NCI-H187 treated with DMSO at 0.1 percent for 48 hours (cell line): ENCODE results near the gene GDNF.
"Not testable (repeated sequence)": the region's sequence is repeated elsewhere in the genome, so short reads cannot be mapped to it uniquely, and the experiment has no call there.

Experiments
- DNase-seq: peaks from one replicate; lab custom pipeline; 2025; lab: John Stamatoyannopoulos, UW

The GDNF gene

DNA sequence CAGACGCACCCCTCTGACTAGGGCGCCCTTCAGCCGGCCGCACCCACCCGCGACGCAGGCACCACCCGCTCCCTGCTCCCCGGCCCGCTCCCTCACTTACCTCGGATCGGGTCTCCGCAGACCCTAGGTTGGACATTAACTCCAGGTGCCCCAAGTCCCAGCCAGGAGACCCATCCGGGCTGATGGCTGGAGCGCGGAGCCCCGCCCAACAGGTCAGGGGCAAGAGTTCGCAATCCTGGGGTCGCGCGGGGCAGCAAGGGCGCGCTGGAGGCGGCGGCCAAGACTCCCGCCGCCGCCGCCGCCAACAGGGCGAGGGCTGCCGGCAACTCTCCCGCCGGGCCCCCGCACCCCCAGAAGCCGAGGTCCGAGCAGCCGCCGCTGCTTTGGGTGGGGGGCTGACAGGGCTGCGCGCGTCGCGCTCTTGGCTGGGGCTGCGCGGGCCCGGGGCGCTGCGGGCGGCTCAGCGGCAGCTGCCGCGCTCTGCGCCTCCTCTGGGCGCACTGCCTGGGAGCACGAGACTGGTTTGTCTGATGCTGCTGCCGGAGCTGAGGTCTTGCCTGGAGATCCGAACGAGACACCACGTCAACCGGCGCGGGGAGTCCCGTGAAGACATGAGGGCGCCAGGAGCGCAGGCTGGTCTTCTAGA is at the start of gene GDNF:
TSS of gene GDNF (minus strand) at position 635 of the 646 bp plus-strand sequence. CDS start 5,245 bp downstream, outside the sequence.
- DNase-seq: no peak

GRCh38 chr5:37888476-37888875 is 48.6 kb upstream of the GDNF start:
- DNase-seq: no peak

GRCh38 chr5:37886242-37886905 is 46.5 kb upstream of the GDNF start:
- no peak for DNase-seq

GRCh38 chr5:37882636-37883035 is 42.8 kb upstream of the GDNF start:
- DNase-seq: no peak

- no peak for DNase-seq
Measured at GRCh38 chr5:37881359-37881758, 41.5 kb upstream of the GDNF start.

- no peak for DNase-seq
Measured at GRCh38 chr5:37876943-37877342, 37.1 kb upstream of the GDNF start.

- DNase-seq: no peak
Measured at GRCh38 chr5:37876245-37876644, 36.4 kb upstream of the GDNF start.

GRCh38 chr5:37875051-37875787 is 35.4 kb upstream of the GDNF start:
- no peak for DNase-seq

GRCh38 chr5:37873988-37874387 is 34.1 kb upstream of the GDNF start:
- DNase-seq: no peak

DNA sequence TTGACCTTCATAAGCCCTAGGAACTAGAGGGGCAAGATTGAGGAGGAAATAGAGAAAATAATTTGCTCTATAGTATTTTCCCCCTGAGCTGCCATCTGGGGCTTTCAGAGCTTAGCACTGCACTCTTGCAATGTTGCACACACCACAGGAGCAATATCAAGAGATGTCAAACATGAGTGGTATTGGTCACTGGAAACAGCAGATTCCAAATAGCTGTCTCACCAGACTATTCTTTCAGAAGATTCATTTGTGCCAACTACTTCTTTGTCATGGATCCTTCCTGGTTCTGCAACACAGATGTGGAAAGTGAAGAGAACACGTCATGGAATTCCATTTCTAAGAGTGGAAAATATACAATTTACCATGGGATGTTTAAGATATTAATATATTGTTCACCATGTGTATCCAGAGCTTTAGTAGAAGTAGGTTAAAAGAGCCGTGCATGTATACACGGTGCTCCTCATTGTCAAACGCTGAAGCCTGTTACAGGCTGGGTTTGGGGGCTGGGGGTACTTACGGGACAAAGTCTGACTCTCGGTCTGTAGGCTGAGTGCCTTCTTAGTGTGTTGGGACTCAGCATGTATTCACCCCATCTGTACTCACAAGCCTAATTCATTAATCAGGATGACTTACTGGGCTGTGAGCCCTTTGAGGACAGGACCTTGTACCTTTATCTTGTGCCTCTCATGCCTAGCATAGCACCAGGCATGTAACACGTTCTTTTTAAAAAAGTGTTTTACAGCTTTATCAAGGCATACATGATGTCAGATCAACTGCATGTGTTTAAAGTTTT is 31.4 kb upstream of the GDNF start:
- DNase-seq: no peak

DNA sequence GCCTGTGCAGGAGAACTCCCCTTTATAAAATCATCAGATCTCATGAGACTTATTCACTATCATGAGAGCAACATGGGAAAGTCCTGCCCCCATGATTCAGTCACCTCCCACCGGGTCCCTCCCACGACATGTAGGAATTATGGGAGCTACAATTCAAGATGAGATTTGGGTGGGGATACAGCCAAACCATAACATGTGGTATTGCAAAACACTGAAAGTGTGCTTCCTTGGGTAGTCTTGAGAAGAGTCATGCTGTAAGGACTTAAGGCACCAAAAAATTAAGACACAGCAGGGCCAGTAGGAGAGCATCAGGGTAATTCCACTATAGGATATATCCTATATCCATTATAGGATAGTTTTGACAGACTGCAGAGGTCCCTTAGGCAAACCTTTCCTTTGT is 29.4 kb upstream of the GDNF start:
- DNase-seq: no peak

DNA sequence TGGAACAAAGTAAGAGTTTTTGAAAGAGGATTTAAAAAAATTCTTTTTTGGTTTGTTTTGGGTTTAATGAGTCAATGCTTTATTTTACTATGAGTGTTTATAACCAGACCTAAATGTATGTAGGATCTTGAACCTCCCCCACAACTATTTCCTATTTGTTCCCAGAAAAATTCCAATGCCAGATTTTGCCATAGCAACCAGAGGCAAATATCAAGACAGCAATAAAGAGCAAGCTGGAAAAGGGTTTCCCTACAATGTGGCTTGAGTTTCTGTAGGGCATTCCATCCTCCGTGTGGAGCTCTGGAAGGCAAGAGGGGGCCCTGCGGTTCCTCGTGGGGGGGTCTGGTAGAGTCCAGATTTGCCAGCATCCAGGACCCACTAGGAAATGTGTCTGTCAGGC is 27.8 kb upstream of the GDNF start:
- no peak for DNase-seq

DNA sequence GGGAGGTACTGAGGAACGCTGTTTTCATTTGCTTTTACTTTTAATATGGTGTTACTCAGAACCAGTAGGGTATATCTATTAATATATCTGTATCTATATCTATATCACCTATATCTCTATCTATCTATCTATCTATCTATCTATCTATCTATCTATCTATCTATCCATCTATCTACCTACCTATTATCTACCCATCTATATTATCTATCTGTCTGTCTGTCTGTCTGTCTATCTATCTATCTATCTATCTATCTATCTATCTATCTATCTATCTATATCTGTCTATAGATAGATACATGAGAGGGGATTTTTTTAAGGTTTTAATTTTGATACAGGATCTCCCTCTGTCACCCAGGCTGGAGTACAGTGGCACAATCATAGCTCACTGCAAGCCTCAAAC is 23.1 kb upstream of the GDNF start:
- DNase-seq: not testable (repeated sequence)

DNA sequence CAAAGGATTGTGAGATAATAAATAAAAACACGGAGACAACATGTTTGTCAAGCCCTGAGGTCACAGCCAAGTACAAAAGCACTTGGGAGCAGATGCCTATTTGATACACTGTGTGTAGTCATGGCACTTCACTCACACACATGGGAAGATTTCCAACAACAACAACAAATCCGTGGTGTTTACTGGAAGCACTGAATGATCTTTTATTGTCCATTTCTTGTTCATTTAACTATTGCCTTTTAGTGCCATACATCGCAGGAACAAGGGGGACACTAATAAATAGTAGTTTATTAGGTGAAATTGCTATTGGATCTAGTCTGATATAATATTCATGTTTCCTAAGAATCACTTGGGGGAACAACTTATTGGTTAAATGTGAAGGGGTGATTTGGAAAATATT is 20.4 kb upstream of the GDNF start:
- DNase-seq: no peak

DNA sequence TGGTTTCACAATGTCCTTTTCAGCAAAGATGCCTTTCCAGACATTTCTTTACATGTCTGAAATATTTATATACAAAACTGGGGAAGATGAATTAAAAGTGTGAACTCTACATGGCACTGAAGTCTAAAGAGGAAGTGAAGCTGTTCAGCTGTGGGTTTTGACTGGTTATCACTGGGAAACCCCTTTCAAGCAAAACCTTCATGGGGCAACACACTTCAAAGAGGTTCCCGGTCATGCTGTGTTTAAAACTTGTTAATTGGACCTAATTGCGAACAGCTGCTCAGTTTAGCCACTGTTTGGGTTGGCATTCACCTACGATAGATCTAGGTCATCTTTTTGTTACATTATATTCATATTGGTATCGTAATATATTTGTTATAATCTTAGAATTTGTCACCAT is 20.0 kb upstream of the GDNF start:
- no peak for DNase-seq

DNA sequence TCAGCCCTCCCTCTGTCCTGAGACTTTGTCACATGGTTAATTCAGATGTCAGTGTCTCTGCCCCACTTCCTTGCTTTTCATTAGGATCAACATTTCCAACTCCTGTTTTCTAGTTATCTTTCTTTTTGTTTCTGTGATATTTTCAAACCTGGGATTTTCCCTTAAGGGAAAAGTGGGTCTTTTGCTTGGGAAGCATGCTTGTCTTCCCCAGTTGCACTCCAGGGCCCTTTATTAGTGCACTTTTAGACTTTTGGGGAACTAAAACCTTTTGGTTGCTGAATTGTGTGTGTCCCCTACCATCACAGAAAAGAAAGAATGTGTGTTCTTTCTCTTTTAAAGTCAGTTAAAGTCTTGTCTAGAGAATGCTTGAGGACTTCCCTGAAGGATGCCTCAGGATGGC is 18.4 kb upstream of the GDNF start:
- no peak for DNase-seq

- no peak for DNase-seq
Measured at GRCh38 chr5:37857696-37858095, 17.9 kb upstream of the GDNF start.

DNA sequence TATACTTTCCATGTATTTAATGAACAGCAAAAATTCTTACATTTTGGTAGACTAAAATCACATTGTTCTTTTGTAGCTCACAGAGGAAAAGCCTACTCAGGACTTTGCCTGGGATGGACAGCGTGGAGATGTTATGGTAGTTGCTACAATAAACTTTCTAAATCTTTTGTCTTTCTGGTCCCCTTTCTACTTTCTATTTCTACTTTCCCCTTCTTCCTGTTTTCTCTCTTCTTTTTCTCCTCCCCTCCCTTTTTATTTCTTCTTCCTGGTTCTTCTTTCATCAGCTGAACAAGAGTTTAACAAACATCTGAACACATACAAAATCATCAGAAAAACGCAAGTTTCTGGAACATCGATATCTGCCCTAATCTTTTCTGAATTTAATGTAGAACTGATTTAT is 15.6 kb upstream of the GDNF start:
- DNase-seq: no peak

DNA sequence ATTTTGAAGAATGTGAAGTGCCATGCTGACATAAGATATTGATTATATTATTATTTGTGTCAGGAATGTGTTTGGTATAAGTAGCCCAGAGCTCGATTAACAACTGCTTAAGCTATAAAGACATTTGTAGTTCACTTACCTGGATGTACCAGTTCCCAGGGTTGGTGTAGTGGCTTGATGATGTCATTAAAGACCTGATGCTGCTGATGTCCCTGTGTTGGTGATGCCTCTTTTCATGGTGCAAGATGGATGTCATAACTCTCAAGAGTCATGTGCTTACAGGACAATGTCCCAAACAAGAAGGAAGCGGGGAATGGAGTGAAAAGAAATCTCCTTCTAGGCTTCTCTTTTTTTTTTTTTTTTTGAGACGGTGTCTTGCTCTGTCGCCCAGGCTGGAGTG is 11.5 kb upstream of the GDNF start:
- DNase-seq: no peak

DNA sequence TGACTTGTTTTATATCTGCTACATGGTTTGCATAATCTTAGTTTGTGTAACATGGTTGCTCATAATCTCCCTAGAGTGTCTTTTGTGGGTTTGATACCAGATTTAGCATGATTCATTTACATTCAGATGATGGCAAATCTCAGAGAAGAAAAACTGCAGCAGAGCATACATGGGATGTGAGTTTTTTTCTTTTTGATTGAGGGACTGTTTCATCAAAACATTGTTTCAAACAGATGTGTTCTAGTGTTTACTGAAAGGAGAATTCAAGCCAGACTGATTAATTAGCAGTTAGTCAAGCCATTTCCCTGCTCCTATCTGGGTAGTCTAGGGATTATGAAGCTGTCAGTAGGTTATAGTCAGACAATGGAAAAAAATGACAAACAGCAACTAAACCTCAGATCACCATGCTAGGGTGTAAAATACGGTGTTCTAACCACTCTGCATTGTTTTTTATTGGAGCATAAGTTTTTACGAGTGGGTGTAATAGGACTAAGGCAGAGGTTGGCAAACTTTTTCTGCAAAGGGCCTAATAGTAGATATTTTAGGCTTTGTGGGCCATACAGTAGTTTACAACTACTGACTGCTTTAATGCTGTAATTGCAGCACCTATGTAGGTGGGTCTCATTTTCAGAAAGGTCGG is 10.5 kb upstream of the GDNF start:
- DNase-seq: no peak

GRCh38 chr5:37849641-37850040 is 9.8 kb upstream of the GDNF start:
- no peak for DNase-seq

GRCh38 chr5:37847978-37848425 is 8.2 kb upstream of the GDNF start:
- peak; percentile 77 for DNase-seq
